MCF 10A (cell line): Measurements from ENCODE around the gene ADAMTS3. TPM values are rescaled to one million over a fixed set of nuclear protein-coding genes. Genes with fewer than 3 reads are reported as not detected.

Source experiments
- BruUV-seq: library from RNA; stranded (reverse); fragments of 400-500 nt; replicated peaks from 2 replicates; lab custom pipeline; 2021; lab: Mats Ljungman, UMichigan
- CTCF ChIA-PET: fragments of 300-600 bp; sonication (Branson Sonifier 250); formaldehyde crosslinking; extraction: SDS; loops from one replicate; lab custom pipeline; 2021; ENCODE audit warnings: antibody characterized with exemption, inconsistent platforms; lab: Yijun Ruan, JAX
- POLR2A ChIA-PET: fragments of 300-600, 350-650 bp; sonication (Branson Sonifier 250); formaldehyde crosslinking; extraction: SDS; loops from one replicate; lab custom pipeline; 2020; ENCODE audit warnings: antibody characterized with exemption, inconsistent platforms; lab: Yijun Ruan, JAX
- DNase-seq: peaks from one replicate; pipeline ENCODE4 v3.0.0-alpha.2; 2018; ENCODE audit not compliant: unreplicated experiment
- H3K27ac Mint-ChIP-seq: one replicate; pipeline ENCODE4 v1.8.0; 2022; ENCODE audit warnings: mild to moderate bottlenecking, low read depth, mixed read lengths; ENCODE audit not compliant: unreplicated experiment
- H3K27me3 Mint-ChIP-seq: one replicate; pipeline ENCODE4 v1.8.0; 2022; ENCODE audit warnings: mixed read lengths; ENCODE audit not compliant: insufficient read depth, unreplicated experiment
- H3K36me3 Mint-ChIP-seq: one replicate; pipeline ENCODE4 v1.8.0; 2022; ENCODE audit warnings: mild to moderate bottlenecking, moderate library complexity, mixed read lengths; ENCODE audit not compliant: insufficient read depth, unreplicated experiment
- H3K4me1 Mint-ChIP-seq: one replicate; pipeline ENCODE4 v1.8.0; 2022; ENCODE audit warnings: mixed read lengths; ENCODE audit not compliant: insufficient read depth, unreplicated experiment
- H3K4me3 Mint-ChIP-seq: one replicate; pipeline ENCODE4 v1.8.0; 2022; ENCODE audit warnings: mild to moderate bottlenecking, moderate library complexity, mixed read lengths; ENCODE audit not compliant: unreplicated experiment
- H3K9me3 Mint-ChIP-seq: one replicate; pipeline ENCODE4 v1.8.0; 2022; ENCODE audit warnings: mixed read lengths; ENCODE audit not compliant: unreplicated experiment
- intact Hi-C: fragments of 100-400 bp; cut with micrococcal nuclease; formaldehyde crosslinking; loops from 2 replicates; pipeline ENCODE4 v1.14.1; 2022
- total RNA-seq: library from RNA; stranded (reverse); gene quantifications from 2 replicates; pipeline ENCODE4 v1.2.3, GENCODE V29; 2022
- TF ChIP-seq, protein P1 (sequence below): fragments of 200-600 bp; IDR thresholded peaks from one replicate; pipeline ENCODE4 v1.8.0; 2022; ENCODE audit warnings: antibody characterized with exemption, mild to moderate bottlenecking; ENCODE audit not compliant: unreplicated experiment

ADAMTS3 gene
- total RNA-seq, 1 experiment from 2014 or later = 0.58 TPM

DNA sequence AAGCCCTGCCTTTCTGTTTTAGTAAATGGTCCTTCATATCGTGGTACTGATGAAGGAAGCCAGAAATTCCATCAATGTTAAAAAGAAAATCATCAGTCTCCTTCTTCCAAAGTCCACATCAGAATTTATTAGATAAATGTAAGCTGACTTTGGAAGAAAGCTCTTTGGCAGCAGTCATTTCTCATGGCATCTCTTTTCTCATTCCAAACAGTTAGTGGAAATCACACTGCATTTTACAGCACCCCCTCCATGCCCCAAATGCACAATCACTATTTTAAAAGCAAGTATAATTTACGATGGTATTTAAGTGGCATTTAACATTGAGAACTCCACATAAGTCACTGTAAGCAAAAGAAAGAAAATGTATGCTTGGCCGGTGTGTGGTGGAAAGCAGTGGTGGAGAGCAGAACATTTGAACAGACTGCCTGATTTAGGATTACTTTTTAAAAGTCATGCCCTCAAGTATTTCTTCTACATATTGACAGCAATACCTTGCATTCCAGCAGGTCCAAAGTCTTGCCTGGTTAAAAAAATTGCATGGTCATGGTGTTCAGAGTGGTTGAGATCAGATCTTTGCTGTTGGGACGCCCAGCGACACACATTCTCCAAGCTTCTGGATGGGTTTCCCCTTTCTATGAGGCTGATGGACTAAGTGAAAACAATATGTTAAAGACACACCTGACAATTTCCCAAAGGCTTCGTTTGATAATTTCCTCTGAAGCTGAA lies 248.6 kb downstream of the ADAMTS3 start:
- no peaks in the 10 kb centered on the region for H3K36me3 Mint-ChIP-seq
- no peaks in the 10 kb centered on the region for H3K9me3 Mint-ChIP-seq
- H3K4me1 Mint-ChIP-seq = peaks cover 21% of the 10 kb centered on the region
- H3K4me3 Mint-ChIP-seq = no peak overlapping the region
- no TSS peak for BruUV-seq
- no peaks in the 10 kb centered on the region for H3K27me3 Mint-ChIP-seq
- TF ChIP-seq, protein P1, sequence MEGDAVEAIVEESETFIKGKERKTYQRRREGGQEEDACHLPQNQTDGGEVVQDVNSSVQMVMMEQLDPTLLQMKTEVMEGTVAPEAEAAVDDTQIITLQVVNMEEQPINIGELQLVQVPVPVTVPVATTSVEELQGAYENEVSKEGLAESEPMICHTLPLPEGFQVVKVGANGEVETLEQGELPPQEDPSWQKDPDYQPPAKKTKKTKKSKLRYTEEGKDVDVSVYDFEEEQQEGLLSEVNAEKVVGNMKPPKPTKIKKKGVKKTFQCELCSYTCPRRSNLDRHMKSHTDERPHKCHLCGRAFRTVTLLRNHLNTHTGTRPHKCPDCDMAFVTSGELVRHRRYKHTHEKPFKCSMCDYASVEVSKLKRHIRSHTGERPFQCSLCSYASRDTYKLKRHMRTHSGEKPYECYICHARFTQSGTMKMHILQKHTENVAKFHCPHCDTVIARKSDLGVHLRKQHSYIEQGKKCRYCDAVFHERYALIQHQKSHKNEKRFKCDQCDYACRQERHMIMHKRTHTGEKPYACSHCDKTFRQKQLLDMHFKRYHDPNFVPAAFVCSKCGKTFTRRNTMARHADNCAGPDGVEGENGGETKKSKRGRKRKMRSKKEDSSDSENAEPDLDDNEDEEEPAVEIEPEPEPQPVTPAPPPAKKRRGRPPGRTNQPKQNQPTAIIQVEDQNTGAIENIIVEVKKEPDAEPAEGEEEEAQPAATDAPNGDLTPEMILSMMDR = no peak
- CTCF ChIA-PET = interaction anchor here (0.6 kb wide), 1 partner anchor 743 kb away, joined by 4 read pairs; no protein-coding TSS in a partner anchor
- H3K27ac Mint-ChIP-seq = no peak overlapping the region
- POLR2A ChIA-PET = interaction anchor here (0.6 to 1.0 kb wide), 2 partner anchors 25 to 404 kb away, joined by 3 read pairs; no protein-coding TSS in a partner anchor
- DNase-seq = no peak
- intact Hi-C loops = no loop called here

- CTCF ChIA-PET = interaction anchor here (6.0 kb wide), 1 partner anchor 7 kb away, joined by 43 read pairs; no protein-coding TSS in a partner anchor
- Mint-ChIP-seq H3K4me3 (no peak overlapping the region), H3K9me3 (no peaks in the 10 kb centered on the region), H3K4me1 (peaks cover 25% of the 10 kb centered on the region), H3K36me3 (no peaks in the 10 kb centered on the region), H3K27me3 (no peaks in the 10 kb centered on the region), H3K27ac (no peak overlapping the region)
- DNase-seq = peak; percentile 49
- TF ChIP-seq, protein P1 = no peak
- intact Hi-C loops = no loop called here
- POLR2A ChIA-PET = interaction anchor here (1.0 to 1.6 kb wide), 2 partner anchors 18 to 24 kb away, joined by 3 to 10 read pairs; no protein-coding TSS in a partner anchor
- BruUV-seq = no TSS peak
Measured at GRCh38 chr4:72319601-72320021, 249.4 kb downstream of the ADAMTS3 start.

DNA sequence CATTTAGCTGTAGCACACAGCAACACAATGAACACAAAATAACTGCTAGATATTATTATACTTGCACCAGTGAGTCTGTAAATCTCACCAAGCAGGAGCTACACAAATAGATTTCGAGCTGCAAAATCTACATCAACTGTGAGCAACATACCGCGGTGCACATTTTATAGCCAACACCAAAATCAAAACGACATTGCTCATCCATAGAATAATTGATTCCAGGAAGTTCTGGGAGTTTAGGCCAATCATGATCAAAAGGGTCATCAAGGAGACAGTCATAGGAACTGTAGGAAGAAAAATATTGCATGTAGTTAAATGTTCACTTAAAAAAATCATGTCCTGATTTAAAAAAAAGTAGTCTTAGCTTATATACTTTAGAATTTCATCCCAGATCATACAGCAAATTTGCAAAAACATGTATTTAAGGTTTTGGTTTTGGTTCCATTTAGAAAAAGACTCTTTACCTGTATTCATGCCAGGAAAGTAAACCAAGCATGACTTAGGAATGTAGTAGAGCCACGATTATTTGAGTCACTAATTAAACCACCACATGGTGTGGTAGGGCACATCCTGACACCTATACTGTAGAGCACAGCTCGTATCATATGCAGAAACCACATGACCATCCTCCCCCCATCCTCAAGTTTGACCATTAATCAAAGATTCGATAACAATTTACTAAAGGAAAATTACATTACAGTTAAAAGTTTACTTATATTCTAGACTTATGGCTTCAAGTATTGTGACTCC lies 250.4 kb downstream of the ADAMTS3 start:
- ChIA-PET CTCF (interaction anchor here (0.5 to 6.0 kb wide), 11 partner anchors 8 to 1894 kb away, joined by 3 to 43 read pairs (median 4); no protein-coding TSS in a partner anchor), POLR2A (interaction anchor here (0.5 to 1.6 kb wide), 7 partner anchors 17 to 860 kb away, joined by 3 to 10 read pairs (median 4); no protein-coding TSS in a partner anchor)
- intact Hi-C loops = no loop called here
- TF ChIP-seq, protein P1 = no peak
- H3K27me3 Mint-ChIP-seq = no peaks in the 10 kb centered on the region
- no peaks in the 10 kb centered on the region for H3K36me3 Mint-ChIP-seq
- DNase-seq = peak; percentile 43
- H3K27ac Mint-ChIP-seq = no peak overlapping the region
- H3K4me3 Mint-ChIP-seq = no peak overlapping the region
- H3K9me3 Mint-ChIP-seq = no peaks in the 10 kb centered on the region
- H3K4me1 Mint-ChIP-seq = peaks cover 25% of the 10 kb centered on the region
- no TSS peak for BruUV-seq
